ENCODE measurements around the gene MACROD2.

Gene MACROD2

DNA sequence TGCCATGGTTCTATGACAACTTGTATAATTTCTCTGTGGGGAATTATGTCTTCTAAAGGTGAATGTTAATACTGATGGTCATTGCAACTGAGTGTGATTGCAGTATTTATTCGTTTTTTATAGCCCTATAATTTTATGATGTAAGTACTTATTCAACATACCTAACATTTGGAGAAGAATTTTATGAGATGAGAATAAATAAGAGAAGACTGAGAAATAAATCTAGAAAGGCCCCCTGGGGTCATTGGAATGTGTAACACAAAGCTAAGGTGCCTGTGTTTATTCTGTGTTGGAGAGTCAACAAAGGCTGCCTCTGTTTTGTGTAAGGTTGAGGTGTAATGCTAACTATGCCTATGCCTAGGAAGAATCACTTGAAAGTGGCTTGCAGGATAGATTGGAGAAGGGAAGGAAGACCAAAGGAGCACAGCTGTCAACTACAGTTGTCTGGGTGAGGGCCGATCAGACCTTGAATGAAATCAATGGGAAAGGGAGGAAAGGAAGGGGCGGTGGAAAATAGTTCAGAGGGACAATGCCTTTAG, 1501.3 kb downstream of the MACROD2 start:
- TF ChIP-seq TAF1 (IDR thresholded peaks at IDR 0.05; ENCODE audit: borderline replicate concordance, insufficient read depth, low read length): no peak
- TF ChIP-seq POLR2AphosphoS5 (IDR thresholded peaks at IDR 0.05; ENCODE audit: low read depth, low read length): no peak
- TF ChIP-seq SIN3A (IDR thresholded peaks at IDR 0.05; ENCODE audit: borderline replicate concordance, insufficient read depth, low read length): no peak
- TF ChIP-seq FOXP2 (optimal IDR thresholded peaks at IDR 0.05; ENCODE audit: borderline replicate concordance, extremely low read depth, extremely low read length, insufficient read depth): no peak

DNA sequence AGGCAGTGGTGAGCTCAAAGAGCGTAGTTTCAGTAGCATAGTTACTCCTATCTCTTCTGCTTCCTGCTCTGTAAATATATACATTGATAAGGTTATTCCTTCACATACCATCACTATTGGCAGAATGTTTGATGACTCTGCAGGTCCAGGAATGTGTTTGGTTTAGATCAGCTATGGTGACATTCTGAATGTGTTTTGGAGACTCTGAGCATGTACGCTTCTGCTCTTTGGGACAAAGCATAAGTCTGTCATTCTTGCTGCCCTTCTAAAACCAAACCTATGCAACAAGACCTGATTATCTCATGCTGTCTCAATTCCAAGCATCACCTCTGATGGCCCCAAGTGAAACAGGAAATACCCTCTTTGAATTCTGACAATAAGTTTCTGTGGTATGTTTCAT, 1503.6 kb downstream of the MACROD2 start:
- TF ChIP-seq, protein P1, sequence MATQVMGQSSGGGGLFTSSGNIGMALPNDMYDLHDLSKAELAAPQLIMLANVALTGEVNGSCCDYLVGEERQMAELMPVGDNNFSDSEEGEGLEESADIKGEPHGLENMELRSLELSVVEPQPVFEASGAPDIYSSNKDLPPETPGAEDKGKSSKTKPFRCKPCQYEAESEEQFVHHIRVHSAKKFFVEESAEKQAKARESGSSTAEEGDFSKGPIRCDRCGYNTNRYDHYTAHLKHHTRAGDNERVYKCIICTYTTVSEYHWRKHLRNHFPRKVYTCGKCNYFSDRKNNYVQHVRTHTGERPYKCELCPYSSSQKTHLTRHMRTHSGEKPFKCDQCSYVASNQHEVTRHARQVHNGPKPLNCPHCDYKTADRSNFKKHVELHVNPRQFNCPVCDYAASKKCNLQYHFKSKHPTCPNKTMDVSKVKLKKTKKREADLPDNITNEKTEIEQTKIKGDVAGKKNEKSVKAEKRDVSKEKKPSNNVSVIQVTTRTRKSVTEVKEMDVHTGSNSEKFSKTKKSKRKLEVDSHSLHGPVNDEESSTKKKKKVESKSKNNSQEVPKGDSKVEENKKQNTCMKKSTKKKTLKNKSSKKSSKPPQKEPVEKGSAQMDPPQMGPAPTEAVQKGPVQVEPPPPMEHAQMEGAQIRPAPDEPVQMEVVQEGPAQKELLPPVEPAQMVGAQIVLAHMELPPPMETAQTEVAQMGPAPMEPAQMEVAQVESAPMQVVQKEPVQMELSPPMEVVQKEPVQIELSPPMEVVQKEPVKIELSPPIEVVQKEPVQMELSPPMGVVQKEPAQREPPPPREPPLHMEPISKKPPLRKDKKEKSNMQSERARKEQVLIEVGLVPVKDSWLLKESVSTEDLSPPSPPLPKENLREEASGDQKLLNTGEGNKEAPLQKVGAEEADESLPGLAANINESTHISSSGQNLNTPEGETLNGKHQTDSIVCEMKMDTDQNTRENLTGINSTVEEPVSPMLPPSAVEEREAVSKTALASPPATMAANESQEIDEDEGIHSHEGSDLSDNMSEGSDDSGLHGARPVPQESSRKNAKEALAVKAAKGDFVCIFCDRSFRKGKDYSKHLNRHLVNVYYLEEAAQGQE (IDR thresholded peaks at IDR 0.05; ENCODE audit: insufficient read depth in 1 of 2, low read depth in 2 of 2, low read length in 2 of 2): no peak
- TF ChIP-seq SIN3A (IDR thresholded peaks at IDR 0.05; ENCODE audit: borderline replicate concordance, insufficient read depth, low read length): no peak
- TF ChIP-seq FOXP2 (optimal IDR thresholded peaks at IDR 0.05; ENCODE audit: borderline replicate concordance, extremely low read depth, extremely low read length, insufficient read depth): no peak
- TF ChIP-seq POLR2AphosphoS5 (IDR thresholded peaks at IDR 0.05; ENCODE audit: low read depth, low read length): no peak
- no peak for TF ChIP-seq TAF1 (IDR thresholded peaks at IDR 0.05; ENCODE audit: borderline replicate concordance, insufficient read depth, low read length)

DNA sequence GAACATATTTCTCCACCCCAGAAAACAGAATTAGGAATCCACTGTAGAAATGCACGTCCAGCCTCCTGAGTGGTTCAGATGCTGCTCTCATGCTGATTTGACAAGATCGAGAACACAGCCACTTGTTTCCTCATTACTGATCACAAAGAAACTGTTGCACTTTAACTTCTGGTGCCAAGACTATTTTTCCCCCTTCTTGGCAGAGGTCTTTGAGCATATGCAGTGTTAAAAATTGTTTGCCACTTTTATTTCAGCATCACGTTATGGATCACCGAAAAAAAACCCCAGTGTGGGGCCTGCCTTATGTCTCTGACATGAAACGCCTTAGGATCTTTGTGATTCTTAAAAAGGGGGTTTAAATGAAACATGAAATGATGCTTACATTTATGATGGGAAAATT, 1511.0 kb downstream of the MACROD2 start:
- TF ChIP-seq TAF1 (IDR thresholded peaks at IDR 0.05; ENCODE audit: borderline replicate concordance, insufficient read depth, low read length) (no peak), POLR2AphosphoS5 (IDR thresholded peaks at IDR 0.05; ENCODE audit: low read depth, low read length) (no peak), SIN3A (IDR thresholded peaks at IDR 0.05; ENCODE audit: borderline replicate concordance, insufficient read depth, low read length) (no peak), FOXP2 (optimal IDR thresholded peaks at IDR 0.05; ENCODE audit: borderline replicate concordance, extremely low read depth, extremely low read length, insufficient read depth) (no peak)
- TF ChIP-seq, protein P1 (IDR thresholded peaks at IDR 0.05; ENCODE audit: insufficient read depth in 1 of 2, low read depth in 2 of 2, low read length in 2 of 2): no peak

DNA sequence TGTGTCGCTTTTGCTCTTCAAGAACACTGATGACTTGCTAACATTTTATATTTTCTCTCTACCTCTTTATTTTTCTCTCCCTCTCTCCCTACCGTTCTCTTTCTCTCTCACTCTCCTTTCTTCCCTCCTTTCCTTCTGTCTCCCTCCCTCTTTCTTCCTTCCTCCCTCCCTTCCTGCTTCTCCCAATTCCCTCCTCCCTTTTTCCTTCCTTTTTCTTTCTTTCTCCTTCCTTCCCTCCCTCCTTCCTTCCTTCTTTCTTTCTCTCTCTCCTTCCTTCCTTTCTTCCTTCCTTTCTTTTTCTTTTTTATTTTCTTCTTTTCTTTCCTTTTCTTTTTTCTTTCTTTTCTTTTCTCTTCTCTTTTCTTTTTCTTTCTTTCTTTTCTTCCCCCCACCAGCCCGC, 1511.8 kb downstream of the MACROD2 start:
- TF ChIP-seq, protein P1 (IDR thresholded peaks at IDR 0.05; ENCODE audit: insufficient read depth in 1 of 2, low read depth in 2 of 2, low read length in 2 of 2): no peak
- TF ChIP-seq FOXP2 (optimal IDR thresholded peaks at IDR 0.05; ENCODE audit: borderline replicate concordance, extremely low read depth, extremely low read length, insufficient read depth) (no peak), POLR2AphosphoS5 (IDR thresholded peaks at IDR 0.05; ENCODE audit: low read depth, low read length) (no peak), TAF1 (IDR thresholded peaks at IDR 0.05; ENCODE audit: borderline replicate concordance, insufficient read depth, low read length) (no peak)

DNA sequence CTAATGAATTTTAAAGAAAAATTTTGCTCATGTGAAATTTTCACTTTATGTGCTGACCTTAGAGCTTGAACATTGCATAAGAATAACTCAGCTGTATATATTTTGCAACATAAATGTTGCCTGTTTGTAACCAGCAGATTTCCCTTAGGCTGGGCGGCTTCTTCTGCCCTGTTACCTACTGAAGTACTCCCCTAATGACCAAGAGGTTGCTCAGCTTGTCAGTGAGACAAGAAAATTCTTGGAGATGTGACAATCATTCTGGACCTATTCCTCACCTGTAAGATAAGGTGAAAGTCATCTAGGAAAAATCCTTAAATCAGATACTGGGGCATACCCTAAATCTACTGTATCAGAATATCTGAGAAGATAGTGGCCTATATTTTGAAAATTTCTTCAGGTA, 1516.2 kb downstream of the MACROD2 start:
- TF ChIP-seq SIN3A (IDR thresholded peaks at IDR 0.05; ENCODE audit: borderline replicate concordance, insufficient read depth, low read length) (no peak), FOXP2 (optimal IDR thresholded peaks at IDR 0.05; ENCODE audit: borderline replicate concordance, extremely low read depth, extremely low read length, insufficient read depth) (no peak), POLR2AphosphoS5 (IDR thresholded peaks at IDR 0.05; ENCODE audit: low read depth, low read length) (no peak), TAF1 (IDR thresholded peaks at IDR 0.05; ENCODE audit: borderline replicate concordance, insufficient read depth, low read length) (no peak)
- TF ChIP-seq, protein P1 (IDR thresholded peaks at IDR 0.05; ENCODE audit: insufficient read depth in 1 of 2, low read depth in 2 of 2, low read length in 2 of 2): no peak
